ENCODE measurements around the gene UBE2F. TPM values are rescaled to one million over a fixed set of nuclear protein-coding genes. Genes with fewer than 3 reads are reported as not detected.

UBE2F gene
- total RNA-seq, 2 donors from 2014 or later: 58.3 to 59.2 TPM

DNA sequence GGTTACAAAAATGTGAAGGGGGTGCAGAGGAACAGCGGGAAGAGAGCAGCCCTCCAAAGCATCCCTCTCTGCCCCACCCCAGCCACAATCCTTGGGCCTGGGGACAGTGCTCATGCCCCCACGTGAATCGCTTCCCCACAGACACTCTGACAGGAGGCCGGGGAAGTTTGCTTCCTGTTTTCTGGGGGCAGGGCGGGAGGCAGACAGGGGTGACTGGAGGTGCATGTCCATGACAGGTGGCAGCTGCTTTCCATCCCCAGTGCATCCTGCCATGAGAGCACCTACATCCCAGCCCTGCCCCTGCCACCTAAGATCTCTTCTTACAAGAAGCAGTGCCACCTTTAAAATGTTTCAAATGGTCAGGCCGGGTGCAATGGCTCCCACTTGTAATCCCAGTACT lies 47.2 kb upstream of the UBE2F start:
- H3K9me3 Mint-ChIP-seq: no peaks in the 10 kb centered on the region
- peaks cover 4% of the 10 kb centered on the region for H3K27me3 ChIP-seq (ENCODE audit: control insufficient read depth, insufficient read depth, low read length, poor library complexity, severe bottlenecking)
- no peak overlapping the region for H3K4me3 Mint-ChIP-seq
- H3K4me1 ChIP-seq (ENCODE audit: control insufficient read depth, insufficient read depth, low read length): no peaks in the 10 kb centered on the region
- no peak overlapping the region for H3K4me3 ChIP-seq (ENCODE audit: low read length)
- no peak overlapping the region for H3K27ac ChIP-seq (ENCODE audit: low read depth, low read length)
- no peak for DNase-seq
- peaks cover 14% of the 10 kb centered on the region for H3K27me3 Mint-ChIP-seq (ENCODE audit: insufficient read depth)
- no peaks in the 10 kb centered on the region for H3K4me1 Mint-ChIP-seq
- H3K36me3 Mint-ChIP-seq (ENCODE audit: low read depth): no peaks in the 10 kb centered on the region
- WGBS, 2 experiments (ENCODE audit: insufficient coverage in 1 of 2, insufficient read length in 1 of 2): 87 to 89% methylated on average over 5 to 6 of the region's 6 CpGs
- no peak overlapping the region for H3K27ac Mint-ChIP-seq
- no peaks in the 10 kb centered on the region for H3K9me3 ChIP-seq (ENCODE audit: control insufficient read depth, low read length)
- no peaks in the 10 kb centered on the region for H3K36me3 ChIP-seq (ENCODE audit: control insufficient read depth, insufficient read depth, low read length)
- H3K9ac ChIP-seq (ENCODE audit: extremely low read depth, low read length, poor library complexity, severe bottlenecking): no peak overlapping the region
- TF ChIP-seq, protein P1, sequence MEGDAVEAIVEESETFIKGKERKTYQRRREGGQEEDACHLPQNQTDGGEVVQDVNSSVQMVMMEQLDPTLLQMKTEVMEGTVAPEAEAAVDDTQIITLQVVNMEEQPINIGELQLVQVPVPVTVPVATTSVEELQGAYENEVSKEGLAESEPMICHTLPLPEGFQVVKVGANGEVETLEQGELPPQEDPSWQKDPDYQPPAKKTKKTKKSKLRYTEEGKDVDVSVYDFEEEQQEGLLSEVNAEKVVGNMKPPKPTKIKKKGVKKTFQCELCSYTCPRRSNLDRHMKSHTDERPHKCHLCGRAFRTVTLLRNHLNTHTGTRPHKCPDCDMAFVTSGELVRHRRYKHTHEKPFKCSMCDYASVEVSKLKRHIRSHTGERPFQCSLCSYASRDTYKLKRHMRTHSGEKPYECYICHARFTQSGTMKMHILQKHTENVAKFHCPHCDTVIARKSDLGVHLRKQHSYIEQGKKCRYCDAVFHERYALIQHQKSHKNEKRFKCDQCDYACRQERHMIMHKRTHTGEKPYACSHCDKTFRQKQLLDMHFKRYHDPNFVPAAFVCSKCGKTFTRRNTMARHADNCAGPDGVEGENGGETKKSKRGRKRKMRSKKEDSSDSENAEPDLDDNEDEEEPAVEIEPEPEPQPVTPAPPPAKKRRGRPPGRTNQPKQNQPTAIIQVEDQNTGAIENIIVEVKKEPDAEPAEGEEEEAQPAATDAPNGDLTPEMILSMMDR (conservative IDR thresholded peaks at IDR 0.05): no peak

DNA sequence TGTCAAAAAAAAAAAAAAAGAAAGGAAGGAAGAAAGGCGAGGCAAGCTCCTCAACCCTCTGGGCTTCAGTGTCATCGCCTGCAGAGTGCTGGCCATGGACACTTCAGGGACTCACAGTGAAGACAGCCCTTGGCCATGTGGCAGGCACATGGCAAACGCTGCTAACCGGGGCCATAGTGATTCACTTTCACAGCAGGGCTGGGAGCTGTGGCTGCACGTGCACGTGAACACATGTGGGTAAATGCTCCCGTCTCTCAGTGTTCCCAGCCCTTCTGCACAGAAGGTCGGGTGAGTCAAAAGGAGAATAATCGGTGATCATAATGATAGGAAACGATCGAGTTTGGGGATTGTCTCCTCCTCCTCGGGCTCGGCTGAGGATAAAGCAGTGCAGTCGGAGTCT lies 46.1 kb upstream of the UBE2F start:
- H3K27ac ChIP-seq (ENCODE audit: low read depth, low read length): no peak overlapping the region
- H3K4me3 ChIP-seq (ENCODE audit: low read length): no peak overlapping the region
- no peaks in the 10 kb centered on the region for H3K9me3 Mint-ChIP-seq
- H3K36me3 ChIP-seq (ENCODE audit: control insufficient read depth, insufficient read depth, low read length): no peaks in the 10 kb centered on the region
- WGBS, 2 experiments (ENCODE audit: insufficient coverage in 1 of 2, insufficient read length in 1 of 2): 90 to 97% methylated on average over 14 of the region's 14 CpGs
- no peaks in the 10 kb centered on the region for H3K4me1 Mint-ChIP-seq
- no peaks in the 10 kb centered on the region for H3K36me3 Mint-ChIP-seq (ENCODE audit: low read depth)
- H3K4me3 Mint-ChIP-seq: no peak overlapping the region
- no peaks in the 10 kb centered on the region for H3K9me3 ChIP-seq (ENCODE audit: control insufficient read depth, low read length)
- no peak overlapping the region for H3K9ac ChIP-seq (ENCODE audit: extremely low read depth, low read length, poor library complexity, severe bottlenecking)
- H3K4me1 ChIP-seq (ENCODE audit: control insufficient read depth, insufficient read depth, low read length): no peaks in the 10 kb centered on the region
- H3K27me3 Mint-ChIP-seq (ENCODE audit: insufficient read depth): peaks cover 14% of the 10 kb centered on the region
- DNase-seq: no peak
- TF ChIP-seq, protein P1 (conservative IDR thresholded peaks at IDR 0.05): no peak
- H3K27ac Mint-ChIP-seq: no peak overlapping the region
- peaks cover 4% of the 10 kb centered on the region for H3K27me3 ChIP-seq (ENCODE audit: control insufficient read depth, insufficient read depth, low read length, poor library complexity, severe bottlenecking)

DNA sequence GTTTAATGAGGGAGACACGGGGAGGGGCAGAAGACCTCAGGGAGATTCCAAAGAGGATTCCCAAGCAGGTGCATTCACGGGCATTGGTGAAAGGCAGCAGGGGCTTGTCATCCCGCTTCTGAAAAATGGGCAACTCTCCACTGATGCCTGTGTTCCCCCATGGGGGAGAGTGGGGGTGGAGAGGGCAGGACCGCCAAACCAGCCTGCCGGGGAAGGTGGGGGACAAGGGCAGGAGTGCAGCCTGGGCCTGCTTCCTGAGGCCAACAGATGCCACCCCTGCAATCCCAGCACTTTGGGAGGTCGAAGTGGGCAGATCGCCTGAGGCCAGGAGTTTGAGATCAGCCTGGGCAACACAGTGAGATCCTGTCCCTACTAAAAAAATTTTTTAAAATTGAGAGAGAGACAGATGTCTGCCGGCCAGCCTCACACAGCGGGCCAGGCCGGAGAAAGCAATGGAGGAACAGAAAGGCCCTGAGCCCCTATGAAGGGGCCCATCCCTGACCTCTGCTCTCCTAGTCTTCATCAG lies 44.8 kb upstream of the UBE2F start:
- Histone ChIP-seq H3K4me1 (ENCODE audit: control insufficient read depth, insufficient read depth, low read length) (no peaks in the 10 kb centered on the region), H3K4me3 (ENCODE audit: low read length) (no peak overlapping the region), H3K27ac (ENCODE audit: low read depth, low read length) (no peak overlapping the region), H3K36me3 (ENCODE audit: control insufficient read depth, insufficient read depth, low read length) (no peaks in the 10 kb centered on the region), H3K9me3 (ENCODE audit: control insufficient read depth, low read length) (no peaks in the 10 kb centered on the region), H3K9ac (ENCODE audit: extremely low read depth, low read length, poor library complexity, severe bottlenecking) (no peak overlapping the region), H3K27me3 (ENCODE audit: control insufficient read depth, insufficient read depth, low read length, poor library complexity, severe bottlenecking) (peaks cover 4% of the 10 kb centered on the region)
- 91 to 94% methylated on average over 9 to 10 of the region's 10 CpGs for WGBS, 2 experiments (ENCODE audit: insufficient coverage in 1 of 2, insufficient read length in 1 of 2)
- Mint-ChIP-seq H3K36me3 (ENCODE audit: low read depth) (no peaks in the 10 kb centered on the region), H3K27me3 (ENCODE audit: insufficient read depth) (peaks cover 14% of the 10 kb centered on the region), H3K4me3 (no peak overlapping the region), H3K27ac (no peak overlapping the region), H3K9me3 (no peaks in the 10 kb centered on the region), H3K4me1 (no peaks in the 10 kb centered on the region)
- DNase-seq: no peak
- TF ChIP-seq, protein P1 (conservative IDR thresholded peaks at IDR 0.05): no peak
